ENCODE measurements around the gene DNM3.

DNM3 gene

GRCh38 chr1:172390301-172390682, 549.0 kb downstream of the DNM3 start:
- DNase-seq (ENCODE audit: low read depth), result no peak
- no peak for TF ChIP-seq MYC (IDR thresholded peaks at IDR 0.05; ENCODE audit: low read depth, low read length)
- TF ChIP-seq MAX (IDR thresholded peaks at IDR 0.05; ENCODE audit: low read depth, low read length), result no peak
- TF ChIP-seq POLR2A (IDR thresholded peaks at IDR 0.05; ENCODE audit: extremely low read depth, insufficient read length), result no peak
- TF ChIP-seq CTCF (IDR thresholded peaks at IDR 0.05; ENCODE audit: low read depth, low read length), result no peak
- H3K4me3 ChIP-seq (ENCODE audit: low read depth, low read length), result no peak overlapping the region

- TF ChIP-seq MAX (IDR thresholded peaks at IDR 0.05; ENCODE audit: low read depth, low read length), result no peak
- TF ChIP-seq POLR2A (IDR thresholded peaks at IDR 0.05; ENCODE audit: extremely low read depth, insufficient read length), result no peak
- TF ChIP-seq CTCF (IDR thresholded peaks at IDR 0.05; ENCODE audit: low read depth, low read length), result no peak
- no peak for TF ChIP-seq MYC (IDR thresholded peaks at IDR 0.05; ENCODE audit: low read depth, low read length)
- no peak overlapping the region for H3K4me3 ChIP-seq (ENCODE audit: low read depth, low read length)
Observed at GRCh38 chr1:172390683-172391551, 549.6 kb downstream of the DNM3 start.

GRCh38 chr1:172391976-172392375, 550.7 kb downstream of the DNM3 start:
- H3K4me3 ChIP-seq (ENCODE audit: low read depth, low read length), result no peak overlapping the region
- no peak for DNase-seq (ENCODE audit: low read depth)
- TF ChIP-seq MAX (IDR thresholded peaks at IDR 0.05; ENCODE audit: low read depth, low read length) (no peak), POLR2A (IDR thresholded peaks at IDR 0.05; ENCODE audit: extremely low read depth, insufficient read length) (no peak), CTCF (IDR thresholded peaks at IDR 0.05; ENCODE audit: low read depth, low read length) (no peak), MYC (IDR thresholded peaks at IDR 0.05; ENCODE audit: low read depth, low read length) (no peak)

More at GRCh38 chr1:172390683-172391551, 549.6 kb downstream of the DNM3 start:
- DNase-seq (ENCODE audit: low read depth), result no peak

GRCh38 chr1:172393354-172393753, 552.1 kb downstream of the DNM3 start:
- TF ChIP-seq MYC (IDR thresholded peaks at IDR 0.05; ENCODE audit: low read depth, low read length), result no peak
- TF ChIP-seq POLR2A (IDR thresholded peaks at IDR 0.05; ENCODE audit: extremely low read depth, insufficient read length), result no peak
- no peak for TF ChIP-seq CTCF (IDR thresholded peaks at IDR 0.05; ENCODE audit: low read depth, low read length)
- TF ChIP-seq MAX (IDR thresholded peaks at IDR 0.05; ENCODE audit: low read depth, low read length), result no peak
- no peak overlapping the region for H3K4me3 ChIP-seq (ENCODE audit: low read depth, low read length)
- DNase-seq (ENCODE audit: low read depth), result no peak

GRCh38 chr1:172394141-172394751, 552.9 kb downstream of the DNM3 start:
- H3K4me3 ChIP-seq (ENCODE audit: low read depth, low read length), result no peak overlapping the region
- no peak for DNase-seq (ENCODE audit: low read depth)
- no peak for TF ChIP-seq MAX (IDR thresholded peaks at IDR 0.05; ENCODE audit: low read depth, low read length)
- TF ChIP-seq CTCF (IDR thresholded peaks at IDR 0.05; ENCODE audit: low read depth, low read length), result no peak
- no peak for TF ChIP-seq MYC (IDR thresholded peaks at IDR 0.05; ENCODE audit: low read depth, low read length)
- TF ChIP-seq POLR2A (IDR thresholded peaks at IDR 0.05; ENCODE audit: extremely low read depth, insufficient read length), result no peak
